ENCODE data around the gene ACOXL. TPM values are rescaled to one million over a fixed set of nuclear protein-coding genes. Genes with fewer than 3 reads are reported as not detected.
"Not testable (repeated sequence)": the region's sequence is repeated elsewhere in the genome, so short reads cannot be mapped to it uniquely, and the experiment has no call there.

ACOXL gene
- total RNA-seq, 1 experiment from 2014 or later, result not detected

GRCh38 chr2:110919738-110920137 lies 187.4 kb downstream of the ACOXL start:
- DNase-seq (ENCODE audit: low spot score), result no peak

GRCh38 chr2:110925479-110925878 lies 193.1 kb downstream of the ACOXL start:
- DNase-seq (ENCODE audit: low spot score), result no peak

- no peak for DNase-seq (ENCODE audit: low spot score)
Observed at GRCh38 chr2:110927526-110927925, 195.2 kb downstream of the ACOXL start.

- no peak for DNase-seq (ENCODE audit: low spot score)
Observed at GRCh38 chr2:110929528-110929927, 197.2 kb downstream of the ACOXL start.

GRCh38 chr2:110931648-110932047 lies 199.3 kb downstream of the ACOXL start:
- peak; percentile 4 for DNase-seq (ENCODE audit: low spot score)

- DNase-seq (ENCODE audit: low spot score), result no peak
Observed at GRCh38 chr2:110933420-110933819, 201.0 kb downstream of the ACOXL start.

GRCh38 chr2:110934948-110935347 lies 202.6 kb downstream of the ACOXL start:
- DNase-seq (ENCODE audit: low spot score), result no peak

GRCh38 chr2:110940376-110940910 lies 208.1 kb downstream of the ACOXL start:
- no peak for DNase-seq (ENCODE audit: low spot score)

- DNase-seq (ENCODE audit: low spot score), result no peak
Observed at GRCh38 chr2:110941226-110941625, 208.9 kb downstream of the ACOXL start.

GRCh38 chr2:110943070-110943634 lies 210.8 kb downstream of the ACOXL start:
- DNase-seq (ENCODE audit: low spot score), result no peak

GRCh38 chr2:110946902-110947301 lies 214.5 kb downstream of the ACOXL start:
- no peak for DNase-seq (ENCODE audit: low spot score)

GRCh38 chr2:110948027-110948674 lies 215.8 kb downstream of the ACOXL start:
- no peak for DNase-seq (ENCODE audit: low spot score)

GRCh38 chr2:110950281-110950680 lies 217.9 kb downstream of the ACOXL start:
- DNase-seq (ENCODE audit: low spot score), result no peak

GRCh38 chr2:110955045-110955444 lies 222.7 kb downstream of the ACOXL start:
- DNase-seq (ENCODE audit: low spot score), result no peak

- no peak for DNase-seq (ENCODE audit: low spot score)
Observed at GRCh38 chr2:110955556-110955955, 223.2 kb downstream of the ACOXL start.

- DNase-seq (ENCODE audit: low spot score), result no peak
Observed at GRCh38 chr2:110957293-110957692, 224.9 kb downstream of the ACOXL start.

GRCh38 chr2:110958346-110959119 lies 226.2 kb downstream of the ACOXL start:
- DNase-seq (ENCODE audit: low spot score), result no peak

GRCh38 chr2:110959198-110959597 lies 226.8 kb downstream of the ACOXL start:
- no peak for DNase-seq (ENCODE audit: low spot score)

- DNase-seq (ENCODE audit: low spot score), result no peak
Observed at GRCh38 chr2:110960281-110960680, 227.9 kb downstream of the ACOXL start.

- no peak for DNase-seq (ENCODE audit: low spot score)
Observed at GRCh38 chr2:110960954-110961353, 228.6 kb downstream of the ACOXL start.

GRCh38 chr2:110961643-110962042 lies 229.3 kb downstream of the ACOXL start:
- not testable (repeated sequence) for DNase-seq (ENCODE audit: low spot score)

- DNase-seq (ENCODE audit: low spot score), result no peak
Observed at GRCh38 chr2:110969696-110970095, 237.3 kb downstream of the ACOXL start.

GRCh38 chr2:110970201-110970600 lies 237.8 kb downstream of the ACOXL start:
- DNase-seq (ENCODE audit: low spot score), result no peak

Data from A172 (cell line).